GM21515 (cell line): ENCODE measurements around the gene TRA2B.

Experiments
- ATAC-seq: cut with Tn5 transposase; IDR thresholded peaks from one replicate; pipeline ENCODE4 v1.9.1; 2021; ENCODE audit not compliant: unreplicated experiment

Gene TRA2B

DNA sequence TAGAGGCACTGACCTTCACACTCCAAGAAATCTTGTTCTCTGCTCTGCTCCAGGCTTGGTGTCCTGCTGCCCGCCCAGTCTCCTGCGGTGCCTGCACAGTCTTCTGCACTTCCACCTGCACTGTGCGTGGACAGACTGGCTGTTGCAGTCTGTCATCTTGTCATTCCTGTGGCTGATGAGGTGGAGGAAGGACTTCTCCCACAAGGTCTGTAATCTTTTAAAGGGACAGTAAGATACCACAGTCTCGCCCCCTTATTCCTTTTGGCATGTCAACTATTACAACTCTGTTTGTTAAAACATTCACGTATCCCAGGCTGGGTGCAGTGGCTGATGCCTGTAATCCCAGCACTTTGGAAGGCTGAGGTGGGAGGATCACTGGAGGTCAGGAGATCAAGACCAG, 58.9 kb downstream of the TRA2B start:
- ATAC-seq, result no peak

DNA sequence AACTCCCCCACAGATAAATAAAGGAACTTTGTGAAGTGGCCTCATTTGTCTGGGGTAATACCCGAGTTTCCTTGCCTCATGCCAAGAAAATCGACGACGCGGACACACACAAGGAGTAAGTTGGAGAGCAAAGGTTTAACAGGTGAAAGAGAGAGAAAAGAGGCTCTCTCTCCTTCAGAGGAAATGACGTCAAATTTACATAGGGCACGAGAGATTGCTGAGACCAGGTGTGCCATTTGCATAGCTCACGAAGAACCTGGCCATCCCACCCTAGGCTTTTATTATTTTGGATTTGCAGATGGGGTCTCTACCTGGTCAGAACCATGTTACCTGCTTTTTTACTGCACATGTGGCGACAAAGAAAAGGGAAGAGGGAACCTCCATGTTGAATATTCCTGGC, 63.7 kb downstream of the TRA2B start:
- no peak for ATAC-seq

DNA sequence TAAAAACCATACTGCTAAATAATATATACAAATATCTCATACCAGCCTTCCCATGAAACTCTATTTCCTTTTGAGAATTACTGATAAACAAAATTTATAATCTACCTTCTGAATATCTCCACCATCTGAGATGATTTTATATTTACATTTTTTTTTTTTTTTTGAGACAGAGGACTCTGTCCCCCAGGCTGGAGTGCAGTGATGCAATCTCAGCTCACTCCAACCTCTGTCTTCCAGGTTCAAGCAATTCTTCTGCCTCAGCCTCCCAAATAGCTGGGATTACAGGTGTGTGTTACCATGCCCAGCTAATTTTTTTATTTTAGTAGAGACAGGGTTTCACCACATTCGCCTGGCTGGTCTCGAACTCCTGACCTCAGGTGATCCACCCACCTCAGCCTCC, 70.2 kb downstream of the TRA2B start:
- no peak for ATAC-seq

DNA sequence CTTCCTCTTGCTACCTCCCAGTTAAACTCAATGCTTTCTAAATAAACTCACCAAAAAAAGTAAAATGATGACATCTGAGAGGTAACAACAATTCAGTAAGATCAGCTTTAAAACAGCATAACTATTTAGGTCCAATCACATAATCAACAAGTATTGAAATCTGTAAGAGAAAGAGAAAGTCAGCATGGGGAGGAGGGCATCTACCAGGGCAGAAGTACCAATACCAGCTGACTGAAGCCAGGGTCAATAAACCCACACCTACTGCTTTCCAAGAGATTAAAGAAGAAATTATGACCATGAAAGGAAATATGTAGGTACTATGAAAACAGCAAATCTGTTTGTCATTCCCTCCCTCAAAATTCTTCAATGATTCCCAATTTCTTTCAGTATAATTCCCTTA, 70.8 kb downstream of the TRA2B start:
- ATAC-seq, result no peak

DNA sequence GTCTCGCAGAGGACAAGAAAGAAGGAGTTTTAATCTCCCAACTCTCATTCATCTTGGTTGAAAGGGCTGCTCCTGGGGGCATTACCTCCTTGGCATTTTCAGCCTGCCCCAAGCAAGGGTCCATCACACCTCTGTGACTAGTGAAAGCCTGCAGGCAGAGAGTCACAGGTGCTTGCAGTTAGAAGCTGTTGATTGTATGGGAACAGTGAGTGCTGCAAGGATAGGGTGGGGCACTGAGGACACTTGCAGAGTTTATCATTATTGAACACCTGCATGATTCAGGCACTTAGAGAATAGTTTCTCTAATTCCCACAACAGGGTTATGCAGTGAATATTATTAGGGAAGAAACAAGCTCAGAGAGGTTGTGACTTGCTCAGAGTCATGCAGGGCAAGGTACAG, 71.3 kb downstream of the TRA2B start:
- ATAC-seq, result no peak
